DMS 273 (cell line): Measurements from ENCODE around the gene ZC2HC1C.

ENCODE experiments used
- DNase-seq: peaks from one replicate; lab custom pipeline; 2025; ENCODE audit not compliant: unreplicated experiment; lab: John Stamatoyannopoulos, UW

ZC2HC1C gene, protein sequence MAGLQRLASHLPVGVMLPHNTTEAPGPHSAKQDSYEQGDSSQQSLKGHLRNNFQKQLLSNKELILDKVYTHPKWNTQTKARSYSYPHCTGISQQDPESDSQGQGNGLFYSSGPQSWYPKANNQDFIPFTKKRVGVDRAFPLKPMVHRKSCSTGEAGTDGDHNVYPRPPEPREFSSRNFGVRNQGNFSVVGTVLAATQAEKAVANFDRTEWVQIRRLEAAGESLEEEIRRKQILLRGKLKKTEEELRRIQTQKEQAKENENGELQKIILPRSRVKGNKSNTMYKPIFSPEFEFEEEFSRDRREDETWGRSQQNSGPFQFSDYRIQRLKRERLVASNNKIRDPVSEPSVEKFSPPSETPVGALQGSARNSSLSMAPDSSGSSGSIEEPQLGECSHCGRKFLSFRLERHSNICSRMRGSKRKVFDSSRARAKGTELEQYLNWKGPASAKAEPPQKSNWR

DNA sequence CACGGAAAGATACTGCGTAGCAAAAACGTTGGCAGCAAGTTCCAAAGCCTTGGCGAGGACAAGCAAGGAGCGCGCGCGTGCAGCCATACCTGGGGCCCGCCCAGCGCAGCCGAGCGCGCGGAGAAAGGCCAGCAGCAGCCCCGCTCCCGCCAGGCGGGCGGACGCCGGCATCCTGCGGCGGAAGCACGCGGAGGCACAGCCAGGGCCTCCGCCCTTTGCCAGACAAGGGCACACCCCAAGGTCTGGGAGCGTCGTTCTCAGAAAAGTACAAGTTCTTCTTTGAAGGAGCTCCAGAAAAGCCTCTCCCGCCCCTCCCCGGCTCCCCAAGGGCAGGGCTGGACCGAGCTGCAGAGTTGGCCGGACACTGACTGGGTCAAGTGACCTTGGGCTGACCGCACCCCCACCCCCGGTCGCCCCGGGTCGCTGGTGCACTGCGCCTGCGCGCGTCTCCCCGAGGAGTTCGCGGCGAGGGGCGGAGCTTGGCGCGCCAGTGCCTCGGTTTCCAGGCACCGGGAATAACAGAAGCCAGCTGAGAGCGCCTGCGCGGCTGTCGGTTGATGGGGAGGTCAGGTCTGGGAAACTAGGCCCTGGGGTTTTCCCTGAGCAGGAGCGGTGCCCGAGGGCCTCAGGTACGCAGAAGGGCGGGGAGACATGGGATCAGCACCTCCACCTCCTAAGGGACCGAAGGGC, at the start of gene ZC2HC1C:
Gene ZC2HC1C, plus strand, starts transcription at position 521 of the 690 bp plus-strand sequence. CDS start 933 bp downstream, outside the sequence.
- peak; percentile 91 for DNase-seq

DNA sequence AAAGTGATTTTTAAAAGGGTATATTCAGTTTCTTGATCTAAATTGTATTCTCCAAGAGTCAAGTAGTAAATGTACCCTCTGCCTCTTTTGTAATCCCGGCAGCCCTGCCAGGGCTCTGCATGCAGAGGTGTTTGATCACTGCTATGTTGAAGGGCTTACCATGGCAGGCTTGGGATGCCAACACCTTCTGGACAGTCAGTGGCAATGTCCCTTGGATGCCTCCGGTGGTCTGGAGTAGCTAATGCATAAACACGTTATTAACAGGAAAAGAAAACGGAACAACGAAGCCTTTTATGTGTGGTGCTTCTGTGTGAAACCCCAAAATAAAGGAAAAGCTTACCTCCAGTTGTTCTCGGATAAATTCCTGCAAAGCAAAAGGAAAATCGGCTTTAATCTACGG, 46.8 kb upstream of the ZC2HC1C start:
- peak; percentile 61 for DNase-seq

DNA sequence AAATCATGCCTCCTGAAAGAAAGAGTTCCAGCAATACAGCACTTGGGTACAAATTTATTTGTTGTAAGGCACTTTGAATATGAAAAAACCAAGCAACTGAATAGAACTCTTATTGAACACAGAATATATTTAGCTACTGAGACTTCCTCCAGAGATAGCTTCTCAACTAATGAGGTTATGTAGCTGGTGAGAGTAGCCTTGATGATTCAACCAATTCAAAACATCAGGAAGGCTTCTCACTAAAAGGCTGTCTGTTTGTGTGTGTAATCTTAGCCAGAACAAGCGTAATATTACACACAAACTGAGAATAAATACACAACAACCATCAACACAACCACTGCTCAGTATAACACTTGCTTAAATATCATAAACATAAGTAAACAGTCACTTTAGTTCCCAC, 46.3 kb upstream of the ZC2HC1C start:
- no peak for DNase-seq

DNA sequence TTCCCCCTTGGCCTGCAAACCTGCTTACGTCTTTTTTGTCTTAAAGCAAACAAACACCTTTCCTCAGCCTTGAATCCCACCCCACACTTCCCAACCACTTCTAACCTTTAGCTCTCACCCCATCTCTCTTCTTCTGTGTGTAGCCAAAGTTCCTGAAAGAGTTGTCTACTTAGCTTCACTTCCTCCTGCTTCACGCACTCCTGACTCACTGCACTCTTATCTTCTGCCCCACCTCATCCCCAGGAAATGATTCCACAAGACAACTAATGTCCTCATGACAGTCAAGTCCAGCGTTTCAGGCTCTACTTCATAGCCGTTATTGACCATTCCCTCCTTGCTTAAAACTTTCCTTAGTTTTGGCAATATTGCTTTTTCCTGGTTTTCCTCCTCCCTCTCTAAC, 44.4 kb upstream of the ZC2HC1C start:
- DNase-seq = no peak

DNA sequence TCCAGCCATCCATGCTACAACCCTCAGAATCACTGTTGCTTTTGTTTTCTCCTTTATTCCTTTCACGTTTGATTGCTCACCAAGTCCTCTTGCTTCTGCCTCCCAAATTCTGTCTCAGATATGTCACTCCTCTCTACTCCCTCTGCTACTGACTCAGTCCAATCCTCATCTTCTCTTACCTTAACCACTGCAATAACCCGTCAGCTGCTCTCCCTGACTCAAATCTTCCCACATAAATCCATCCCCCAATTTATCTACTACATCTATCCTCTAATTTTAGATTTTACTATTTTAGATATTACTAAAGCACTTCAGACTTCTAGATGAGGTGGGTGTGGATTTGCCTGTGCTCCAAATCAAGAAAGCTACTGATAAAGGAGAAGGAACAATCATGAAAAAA, 43.6 kb upstream of the ZC2HC1C start:
- no peak for DNase-seq

DNA sequence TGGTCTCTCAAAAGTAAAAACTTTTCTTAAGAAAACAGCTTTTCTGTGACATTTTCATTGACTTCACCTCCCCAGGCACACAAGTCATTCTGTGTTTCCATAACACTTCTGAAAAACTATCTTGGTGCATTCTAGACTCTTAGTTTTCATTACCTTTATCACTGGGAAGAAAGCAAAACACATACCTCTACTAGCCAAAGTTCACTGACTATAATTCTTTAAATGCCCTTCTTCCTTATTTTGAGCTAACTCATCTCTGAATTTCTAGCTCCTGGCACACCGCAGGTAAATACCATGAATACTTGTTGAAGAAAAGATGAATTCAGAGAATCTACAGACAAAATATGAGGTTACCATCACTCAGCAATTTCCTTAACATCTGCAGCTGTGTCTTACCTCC, 39.3 kb upstream of the ZC2HC1C start:
- no peak for DNase-seq

DNA sequence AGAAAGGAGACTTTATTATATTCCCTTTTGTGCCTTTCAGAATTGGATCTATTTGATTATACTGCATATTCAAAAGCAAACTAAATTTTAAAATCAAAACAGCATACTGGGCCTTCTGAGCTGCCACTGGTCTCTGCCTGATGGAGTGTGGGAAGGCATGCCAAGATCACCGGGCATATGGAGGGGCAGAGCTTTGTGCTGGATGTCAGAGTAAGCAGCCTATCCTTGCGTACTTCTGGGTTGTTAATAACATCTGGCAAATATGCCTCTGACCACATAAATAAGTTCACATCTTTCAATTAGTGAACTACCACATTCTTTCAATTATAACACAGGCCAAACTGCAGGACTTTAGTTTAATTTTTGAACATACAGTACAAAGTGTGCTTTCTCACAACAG, 36.5 kb upstream of the ZC2HC1C start:
- peak; percentile 90 for DNase-seq

DNA sequence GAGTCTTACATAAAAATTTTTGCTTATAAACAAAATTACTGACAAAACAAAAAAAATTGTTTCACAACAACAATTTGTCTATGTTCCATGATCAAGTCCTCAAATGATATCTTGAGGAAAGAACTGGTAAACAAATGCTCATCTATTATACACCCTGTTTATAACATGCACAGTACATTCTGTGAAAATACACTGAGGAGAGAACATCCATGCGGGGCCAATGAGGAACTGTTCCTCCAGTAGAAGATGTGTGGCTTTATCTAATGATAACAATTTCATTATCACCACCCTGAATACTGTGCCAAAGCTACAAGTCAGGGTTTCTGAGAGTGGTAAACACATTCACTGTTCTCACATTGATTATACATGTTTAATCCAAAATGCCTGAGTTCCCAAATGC, 28.9 kb upstream of the ZC2HC1C start:
- no peak for DNase-seq

DNA sequence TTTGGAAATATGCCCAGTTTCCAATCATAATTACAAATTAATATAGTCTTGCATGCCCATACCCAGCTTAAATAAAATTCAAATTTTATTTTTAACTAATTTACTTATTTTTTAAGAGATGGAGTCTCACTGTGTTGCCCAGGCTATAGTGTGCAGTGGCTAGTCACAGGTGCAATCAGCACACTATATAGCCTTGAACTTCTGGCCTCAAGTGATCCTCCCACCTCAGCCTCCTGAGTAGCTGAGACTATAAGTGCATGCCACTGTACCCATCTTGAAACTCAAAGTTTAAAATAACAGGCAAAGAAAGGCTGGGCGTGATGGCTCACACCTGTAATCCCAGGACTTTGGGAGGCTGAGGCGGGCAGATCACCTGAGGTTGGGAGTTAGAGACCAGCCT, 28.5 kb upstream of the ZC2HC1C start:
- DNase-seq = no peak

DNA sequence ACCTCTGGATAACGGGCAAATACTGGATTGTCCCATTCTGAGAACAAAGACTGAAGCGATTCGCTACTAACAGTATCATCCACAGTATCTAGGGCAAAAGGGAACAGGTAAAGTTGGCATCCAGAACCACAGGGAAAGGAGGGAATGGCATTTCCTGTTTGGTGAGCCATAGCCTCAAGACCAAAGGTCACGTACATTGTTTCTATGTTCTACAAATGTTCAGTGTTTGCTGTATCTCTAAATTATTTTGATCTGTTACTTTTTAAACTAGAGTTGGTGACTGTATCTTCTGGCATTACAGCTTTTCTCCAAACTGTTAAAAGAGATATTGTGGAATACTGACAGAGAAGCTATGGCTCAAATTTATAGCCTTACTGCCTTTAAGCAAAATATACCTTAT, 27.8 kb upstream of the ZC2HC1C start:
- no peak for DNase-seq

DNA sequence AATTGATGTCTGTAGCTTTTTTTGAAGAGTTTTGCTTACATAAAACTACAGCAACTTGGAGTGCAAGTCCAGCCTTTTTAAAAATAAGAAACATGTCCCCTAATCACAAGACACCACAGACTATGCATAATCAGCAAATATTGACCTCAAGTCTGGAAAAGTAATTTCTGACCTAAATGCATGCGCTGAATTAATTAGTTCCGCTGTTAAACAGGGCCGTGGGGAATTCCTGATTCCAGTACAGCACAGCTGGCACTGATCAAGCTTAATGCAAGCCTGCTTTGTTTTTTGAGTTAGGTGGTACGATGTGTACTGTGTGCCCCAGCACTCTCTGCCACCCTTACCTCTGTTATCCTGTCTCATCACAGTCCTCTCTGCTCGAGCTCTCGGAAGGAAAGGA, 27.4 kb upstream of the ZC2HC1C start:
- peak; percentile 88 for DNase-seq

DNA sequence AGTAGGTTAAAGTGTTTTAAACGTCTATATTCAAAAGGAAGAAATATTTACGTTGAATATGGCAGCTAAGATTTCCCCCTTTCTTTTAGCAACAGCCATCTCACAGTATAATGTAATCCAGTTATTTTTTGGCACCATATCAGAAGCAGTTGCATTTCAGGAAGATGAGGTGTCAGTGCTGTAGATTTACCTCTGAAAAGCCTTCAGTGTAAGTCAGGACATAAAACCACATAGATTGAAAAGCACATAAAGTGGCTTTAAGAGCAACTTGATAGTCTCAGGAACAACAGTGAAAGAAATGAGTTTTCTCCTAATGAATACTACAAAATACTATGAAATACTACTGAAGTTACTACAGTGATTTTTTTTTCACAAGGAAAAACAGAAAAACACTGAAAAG, 25.1 kb upstream of the ZC2HC1C start:
- DNase-seq = peak; percentile 84

DNA sequence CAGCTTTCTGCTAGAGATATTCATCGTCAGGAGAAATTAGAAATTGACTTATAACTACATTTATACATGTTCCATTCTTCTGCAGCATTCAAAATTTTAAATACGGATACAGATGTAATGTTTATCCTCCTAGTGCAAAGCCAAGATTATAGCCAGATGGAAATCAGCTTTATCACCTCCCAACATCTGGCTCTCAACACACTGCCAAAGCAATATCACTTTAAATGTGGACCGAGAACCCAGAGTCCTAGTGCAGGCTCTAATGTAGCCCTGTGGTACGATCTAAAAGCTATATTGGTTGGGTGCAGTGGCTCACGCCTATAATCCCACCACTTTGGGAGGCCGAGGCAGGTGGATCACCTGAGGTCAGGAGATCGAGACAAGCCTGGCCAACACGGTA, 24.7 kb upstream of the ZC2HC1C start:
- peak; percentile 89 for DNase-seq

DNA sequence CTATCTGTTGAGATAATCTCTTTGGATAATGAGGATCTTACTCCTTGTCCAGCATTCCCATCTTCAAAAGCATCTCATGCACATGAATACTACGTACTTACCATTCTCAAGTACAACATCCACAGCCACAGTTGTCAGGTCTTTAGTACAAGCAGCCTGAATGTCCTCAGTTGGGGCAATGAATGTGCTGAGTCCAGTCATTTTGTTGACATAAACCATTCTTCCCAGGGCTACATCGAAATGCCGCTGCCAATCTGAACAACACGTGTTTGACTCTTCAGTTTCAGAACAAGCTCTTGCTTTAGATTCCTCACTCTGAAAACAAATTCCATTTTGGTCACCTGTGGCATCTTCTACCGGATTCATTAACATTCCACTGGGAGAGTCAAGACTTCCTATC, 23.2 kb upstream of the ZC2HC1C start:
- DNase-seq = no peak

DNA sequence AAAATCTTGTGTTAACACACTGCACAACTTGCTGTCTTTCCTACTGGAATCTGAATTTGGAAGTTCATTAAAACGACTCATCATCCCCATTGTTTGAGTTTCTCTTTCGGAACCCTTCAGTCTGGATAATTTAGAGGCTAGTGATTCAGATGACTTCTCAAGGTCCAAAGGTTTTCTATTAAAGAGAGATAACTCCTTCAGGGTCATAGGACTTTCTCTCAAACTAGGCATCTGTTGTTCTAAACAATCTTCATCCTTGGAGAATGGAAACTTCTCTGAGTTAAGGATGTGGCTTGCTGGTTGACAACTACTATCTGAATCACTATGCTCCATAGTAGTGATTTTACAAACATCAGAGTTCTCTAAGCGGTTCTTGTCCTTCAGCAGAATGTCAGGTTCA, 22.5 kb upstream of the ZC2HC1C start:
- no peak for DNase-seq

DNA sequence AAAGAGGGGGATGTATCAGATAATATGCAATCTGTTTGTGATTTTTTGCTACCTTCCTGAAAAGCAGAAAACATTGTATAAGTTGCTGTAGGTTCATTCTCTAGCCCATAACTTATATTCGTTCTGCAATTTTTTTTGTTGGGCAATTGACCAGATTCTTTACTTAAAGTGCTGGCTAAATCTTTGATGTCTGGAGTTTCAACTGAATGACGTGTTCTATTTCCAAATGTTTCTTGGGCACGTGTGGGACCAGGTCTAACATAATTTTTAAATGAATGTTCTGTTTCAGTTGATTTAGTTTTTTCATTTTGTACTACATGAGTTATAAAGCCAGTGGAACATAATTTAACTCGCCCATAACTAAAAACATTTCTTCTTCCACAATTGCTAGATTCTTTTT, 21.9 kb upstream of the ZC2HC1C start:
- no peak for DNase-seq

DNA sequence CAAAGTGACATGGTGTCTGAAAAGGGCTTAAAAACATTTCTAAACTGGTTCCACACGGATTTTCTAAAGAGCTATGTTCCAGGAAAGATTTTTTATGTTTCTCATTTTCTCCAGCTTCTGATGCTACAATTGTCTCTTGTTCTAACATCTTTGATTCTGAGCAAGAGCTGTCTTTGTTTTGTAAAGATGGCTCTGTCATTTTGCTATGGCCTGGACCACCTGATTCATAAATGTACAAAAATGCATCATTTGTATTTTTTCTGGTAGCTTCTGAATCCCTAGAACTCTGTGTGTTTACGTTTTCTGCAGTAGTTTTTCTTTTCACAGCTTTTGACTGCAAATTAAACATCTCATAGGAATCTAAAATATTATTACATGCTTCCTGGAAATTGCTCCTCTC, 21.3 kb upstream of the ZC2HC1C start:
- DNase-seq = no peak

DNA sequence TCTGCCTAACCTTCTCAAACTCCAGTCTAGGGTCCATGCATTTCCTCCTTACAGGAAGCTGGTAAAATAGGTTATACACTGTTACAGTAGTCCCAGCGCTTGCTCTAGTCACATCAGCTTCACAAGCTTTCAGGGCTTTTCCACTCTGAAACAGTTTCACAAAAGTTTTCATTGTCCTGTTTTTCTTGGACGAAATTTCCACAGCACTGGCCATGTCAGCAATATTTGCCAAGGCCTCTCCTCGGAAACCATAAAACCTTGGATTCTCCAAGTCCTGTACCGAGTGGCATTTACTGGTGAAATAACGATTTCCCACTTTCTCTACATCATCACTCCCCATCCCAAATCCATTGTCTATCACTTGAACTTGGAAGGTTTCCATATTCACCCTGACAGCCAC, 20.3 kb upstream of the ZC2HC1C start:
- no peak for DNase-seq

DNA sequence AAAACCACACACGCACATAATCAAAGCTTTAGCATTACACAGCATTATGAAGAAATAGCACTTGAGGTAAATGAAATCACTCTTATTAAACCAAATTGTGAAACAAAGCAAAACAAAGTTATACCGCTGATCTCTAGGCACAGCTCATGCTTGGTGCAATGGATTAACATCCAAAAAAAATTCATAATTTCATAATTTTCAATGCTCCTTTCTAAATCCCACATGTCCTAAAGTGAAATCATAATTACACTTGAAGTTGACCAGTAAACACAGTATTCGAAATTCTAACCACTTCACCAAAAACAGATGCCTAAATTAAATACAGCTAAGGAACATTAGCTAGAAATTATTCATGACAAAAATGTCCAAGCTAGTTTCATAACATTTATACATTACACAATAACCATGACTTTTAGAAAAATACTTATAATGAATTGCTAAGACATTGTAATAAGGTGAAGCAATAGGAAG, 19.7 kb upstream of the ZC2HC1C start:
- DNase-seq = no peak

DNA sequence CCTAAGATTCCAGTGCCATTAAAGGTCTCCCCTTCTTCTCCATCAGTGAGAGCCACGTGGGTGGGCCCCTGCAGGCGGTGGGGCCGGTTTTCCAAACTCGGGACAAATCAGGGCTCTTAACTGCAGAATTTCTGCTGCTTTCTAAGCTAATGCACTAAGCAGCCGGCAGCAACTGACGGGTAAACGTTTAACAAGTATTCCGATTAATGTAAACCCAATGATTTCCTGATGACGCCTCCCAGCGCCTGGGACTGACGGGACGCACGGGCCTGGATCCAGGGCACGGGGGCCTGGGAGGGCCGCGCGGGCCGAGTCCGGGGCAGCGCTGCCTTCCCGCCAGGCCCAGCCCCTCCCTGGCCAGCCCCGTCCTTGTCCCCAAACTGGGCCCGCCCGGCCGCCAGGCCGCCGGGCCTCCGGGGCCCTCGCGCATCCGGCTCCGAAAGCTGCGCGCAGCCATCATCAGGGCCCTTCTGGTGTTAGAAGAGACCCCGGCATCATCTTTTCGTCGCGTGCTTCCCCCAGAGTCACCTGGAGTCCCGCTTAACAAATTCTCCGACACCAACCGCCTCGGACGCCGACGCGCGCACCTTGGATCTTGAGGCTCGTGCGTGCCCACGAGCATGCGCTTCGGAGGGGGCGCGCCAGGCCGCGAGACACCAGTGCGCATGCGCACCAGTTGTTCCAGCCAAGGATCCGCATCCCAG, 18.4 kb upstream of the ZC2HC1C start, which contains the start of gene MLH3:
Gene MLH3, minus strand, starts transcription at position 616 of the 704 bp plus-strand sequence. CDS start 1,812 bp downstream, outside the sequence.
- peak; percentile 96 for DNase-seq

DNA sequence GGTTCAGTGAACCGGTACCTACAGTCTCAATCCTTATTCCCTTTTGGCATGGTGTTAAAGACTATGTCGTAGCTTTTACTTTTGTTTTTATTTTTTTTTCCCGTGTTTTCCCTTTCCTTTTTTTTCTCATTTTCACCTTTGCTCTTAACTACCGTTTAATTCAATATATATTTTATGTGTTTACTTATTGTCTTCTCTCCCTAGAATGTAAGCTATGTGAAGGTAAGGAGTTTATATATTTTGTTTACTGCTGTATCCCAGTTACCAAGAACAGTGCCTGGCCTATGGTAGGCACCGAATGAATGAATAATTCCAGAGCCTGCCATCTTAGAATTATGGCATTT, 17.9 kb upstream of the ZC2HC1C start:
- DNase-seq = no peak
